ENCODE measurements around the gene TUBGCP5. TPM values are rescaled to one million over a fixed set of nuclear protein-coding genes. Genes with fewer than 3 reads are reported as not detected.
"Not testable (repeated sequence)": the region's sequence is repeated elsewhere in the genome, so short reads cannot be mapped to it uniquely, and the experiment has no call there.

The TUBGCP5 gene
- total and polyA plus RNA-seq, 2 of the 4 experiments (the other 2 are of a cell fraction): 13.0 to 19.4 TPM

- DNase-seq; H3K9me3 ChIP-seq (ENCODE audit: control insufficient read depth, insufficient read depth, low read length); H2BK20ac ChIP-seq (ENCODE audit: low read depth, low read length); H3K18ac ChIP-seq (ENCODE audit: low read depth, low read length); dilution Hi-C loops (cut with HindIII; ENCODE audit: low sequenced_read_pairs, unreplicated experiment); H3K4me2 ChIP-seq (ENCODE audit: low read depth, low read length); in situ Hi-C loops (cut with MboI; ENCODE audit: low sequenced_read_pairs); H2AK9ac ChIP-seq (replicated peaks; ENCODE audit: low read depth, low read length, poor library complexity); H3K4ac ChIP-seq (ENCODE audit: low read depth, low read length); H3K23ac ChIP-seq (ENCODE audit: low read depth, low read length); H2BK5ac ChIP-seq (ENCODE audit: low read depth, low read length, poor library complexity, severe bottlenecking); H3K9ac ChIP-seq (ENCODE audit: low read depth, low read length); H3K79me1 ChIP-seq (ENCODE audit: low read depth in 1 of 2, low read length in 2 of 2); H4K5ac ChIP-seq (ENCODE audit: low read depth, low read length); H2BK120ac ChIP-seq (ENCODE audit: low read depth, low read length); H4K8ac ChIP-seq (ENCODE audit: low read depth in 2 of 2, low read length in 2 of 2); H2AFZ ChIP-seq (replicated peaks; ENCODE audit: low read length, poor library complexity); BruUV-seq (replicated peaks); POLR2A ChIA-PET (ENCODE audit: unreplicated experiment); H3K4me1 ChIP-seq (ENCODE audit: control insufficient read depth, insufficient read depth, low read length); H3K56ac ChIP-seq (ENCODE audit: extremely low read depth, insufficient read depth, low read length); H3K14ac ChIP-seq (replicated peaks; ENCODE audit: low read depth, low read length); H3K4me3 ChIP-seq (ENCODE audit: insufficient read depth, low read depth, low read length); ATAC-seq (ENCODE audit: low read depth); H2BK15ac ChIP-seq (ENCODE audit: low read depth, low read length); intact Hi-C loops (cut with micrococcal nuclease); H4K20me1 ChIP-seq (ENCODE audit: insufficient read depth, low read length); H4K91ac ChIP-seq (ENCODE audit: insufficient read depth, low read depth, low read length); H3K27me3 ChIP-seq (ENCODE audit: control insufficient read depth, insufficient read depth, low read length); H2AK5ac ChIP-seq (ENCODE audit: low read depth, low read length); H3K9me1 ChIP-seq (ENCODE audit: insufficient read depth, low read length); H3K27ac ChIP-seq (ENCODE audit: insufficient read depth, low read length): not testable (repeated sequence)
- peaks cover 39% of the 10 kb centered on the region for H3K36me3 ChIP-seq (ENCODE audit: control insufficient read depth, insufficient read depth, low read length)
- WGBS, 2 experiments (ENCODE audit: extremely low coverage in 2 of 2, insufficient read length in 1 of 2): 91% methylated on average over 4 of the region's 9 CpGs; no CpG with 5 or more reads in 1 of the 2 experiments
- CTCF ChIA-PET: interaction anchor here (0.7 kb wide), 1 partner anchor 14 kb away, joined by 3 read pairs; no protein-coding TSS in a partner anchor
Measured at GRCh38 chr15:23012616-23013015, 26.8 kb downstream of the TUBGCP5 start.

Measured in IMR-90 (cell line).